HUES48 (cell line): ENCODE results near the gene TRPM2.

Experiments
- H3K27ac ChIP-seq: one replicate; pipeline ENCODE4 v1.7.0; 2013; ENCODE audit warnings: low read depth, low read length, inconsistent platforms
- H3K27me3 ChIP-seq: 2 replicates; pipeline ENCODE4 v1.6.1; 2013; ENCODE audit warnings: mild to moderate bottlenecking, low read length; ENCODE audit not compliant: control insufficient read depth, insufficient read depth
- H3K36me3 ChIP-seq: 2 replicates; pipeline ENCODE4 v1.6.1; 2013; ENCODE audit warnings: low read length; ENCODE audit not compliant: control insufficient read depth, insufficient read depth
- H3K4me1 ChIP-seq: 2 replicates; pipeline ENCODE4 v1.6.1; 2013; ENCODE audit warnings: mild to moderate bottlenecking, low read length; ENCODE audit not compliant: control insufficient read depth, insufficient read depth
- H3K4me3 ChIP-seq: 2 replicates; pipeline ENCODE4 v1.5.1; 2013; ENCODE audit warnings: mild to moderate bottlenecking, low read depth, low read length
- H3K9ac ChIP-seq: 2 replicates; pipeline ENCODE4 v1.6.1; 2013; ENCODE audit warnings: mild to moderate bottlenecking, low read depth, low read length, moderate library complexity
- H3K9me3 ChIP-seq: 2 replicates; pipeline ENCODE4 v1.6.1; 2013; ENCODE audit warnings: low read length; ENCODE audit not compliant: control insufficient read depth, insufficient read depth

The TRPM2 gene

DNA sequence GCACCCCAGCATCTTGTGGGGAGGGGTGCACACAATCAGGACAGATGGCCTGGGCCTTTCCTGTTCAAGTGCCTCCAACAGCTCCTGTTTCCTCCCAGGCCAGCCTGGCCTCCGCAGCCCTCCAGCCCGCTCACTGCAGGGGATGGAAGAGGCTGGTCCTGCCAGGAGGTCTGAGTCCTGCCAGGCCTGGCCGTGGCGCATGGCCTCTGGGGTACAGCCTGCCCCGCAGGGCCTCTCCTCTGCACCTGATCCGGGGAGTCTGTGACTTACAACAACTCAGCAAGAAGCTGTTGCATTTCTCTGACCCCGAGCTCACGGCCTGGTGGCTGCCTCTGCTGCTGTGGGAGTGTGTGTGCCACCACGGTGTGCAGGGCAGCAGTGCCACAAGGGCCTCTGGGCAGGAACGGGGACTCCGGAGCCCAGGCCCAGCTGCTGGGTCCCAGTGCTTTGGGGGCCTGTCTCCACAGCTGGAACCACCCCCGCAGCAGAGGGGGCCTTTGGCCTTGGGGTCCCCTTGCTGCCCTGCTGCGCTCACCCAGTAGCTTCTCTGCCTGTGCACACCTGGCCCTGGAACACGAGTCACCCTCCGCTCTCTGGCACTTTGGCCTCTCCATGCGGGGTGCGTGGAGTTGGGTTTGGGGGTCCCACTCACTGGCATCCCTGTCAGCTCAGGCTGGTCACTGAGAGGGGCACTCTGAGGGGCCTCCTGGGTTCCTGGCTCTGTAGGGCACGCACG is 84.4 kb downstream of the TRPM2 start:
- Histone ChIP-seq H3K4me3 (no peak overlapping the region), H3K27ac (no peak overlapping the region), H3K4me1 (no peaks in the 10 kb centered on the region), H3K36me3 (no peaks in the 10 kb centered on the region), H3K9ac (no peak overlapping the region), H3K27me3 (no peaks in the 10 kb centered on the region), H3K9me3 (no peaks in the 10 kb centered on the region)

DNA sequence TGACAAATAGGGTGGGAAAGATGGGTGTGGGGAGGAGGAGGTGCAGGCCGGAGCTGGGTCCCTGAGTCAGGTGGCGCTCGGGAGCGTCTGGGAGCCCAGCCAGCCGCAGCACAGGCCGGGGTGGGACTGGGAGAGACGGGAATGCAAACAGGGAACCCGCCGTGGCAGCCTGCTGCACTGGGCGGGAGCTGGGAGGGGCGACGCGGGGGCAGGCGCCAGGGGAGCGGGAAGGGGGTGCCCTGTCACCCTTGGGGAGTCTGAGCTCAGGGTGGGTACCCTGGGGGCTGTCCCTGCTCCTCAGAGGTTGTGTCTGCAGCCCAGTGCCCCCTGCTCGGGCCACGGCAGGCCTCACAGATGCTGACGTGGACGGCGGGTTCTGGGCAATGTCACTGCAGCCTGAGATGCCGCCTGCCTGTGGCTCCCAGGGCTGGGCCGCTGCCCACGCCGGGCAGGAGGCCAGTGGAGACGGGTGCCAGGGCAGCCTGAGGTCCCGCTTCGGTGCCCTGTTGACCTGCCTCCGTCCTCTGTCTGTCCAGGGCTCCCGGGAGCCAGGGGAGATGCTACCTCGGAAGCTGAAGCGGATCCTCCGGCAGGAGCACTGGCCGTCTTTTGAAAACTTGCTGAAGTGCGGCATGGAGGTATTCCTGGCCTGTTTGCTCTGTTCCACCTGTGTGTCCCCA is 85.2 kb downstream of the TRPM2 start:
- H3K9ac ChIP-seq = no peak overlapping the region
- no peak overlapping the region for H3K4me3 ChIP-seq
- no peak overlapping the region for H3K27ac ChIP-seq
- H3K27me3 ChIP-seq = no peaks in the 10 kb centered on the region
- no peaks in the 10 kb centered on the region for H3K36me3 ChIP-seq
- H3K9me3 ChIP-seq = no peaks in the 10 kb centered on the region
- no peaks in the 10 kb centered on the region for H3K4me1 ChIP-seq

DNA sequence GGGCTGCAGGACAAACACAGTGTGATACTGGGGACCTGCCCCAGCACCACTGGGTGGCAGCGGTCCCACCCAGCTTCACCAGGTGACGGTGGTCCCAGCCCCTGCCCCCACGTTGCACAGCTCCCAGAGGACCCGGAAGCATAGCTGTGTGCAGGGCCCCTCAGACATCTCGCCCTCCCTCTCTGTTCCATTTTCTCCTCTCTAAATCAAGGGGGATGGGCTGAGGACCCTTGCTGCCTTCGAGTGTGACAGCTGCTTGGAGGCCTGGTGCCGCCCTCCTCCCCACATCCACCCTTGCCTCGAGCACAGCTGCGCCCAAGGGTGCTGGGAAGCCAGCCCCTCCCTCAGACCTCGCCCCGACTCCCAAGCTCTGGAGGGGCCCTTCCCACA is 85.8 kb downstream of the TRPM2 start:
- H3K4me1 ChIP-seq = no peaks in the 10 kb centered on the region
- H3K9me3 ChIP-seq = no peaks in the 10 kb centered on the region
- no peak overlapping the region for H3K27ac ChIP-seq
- no peak overlapping the region for H3K4me3 ChIP-seq
- no peak overlapping the region for H3K9ac ChIP-seq
- H3K36me3 ChIP-seq = no peaks in the 10 kb centered on the region
- no peaks in the 10 kb centered on the region for H3K27me3 ChIP-seq

DNA sequence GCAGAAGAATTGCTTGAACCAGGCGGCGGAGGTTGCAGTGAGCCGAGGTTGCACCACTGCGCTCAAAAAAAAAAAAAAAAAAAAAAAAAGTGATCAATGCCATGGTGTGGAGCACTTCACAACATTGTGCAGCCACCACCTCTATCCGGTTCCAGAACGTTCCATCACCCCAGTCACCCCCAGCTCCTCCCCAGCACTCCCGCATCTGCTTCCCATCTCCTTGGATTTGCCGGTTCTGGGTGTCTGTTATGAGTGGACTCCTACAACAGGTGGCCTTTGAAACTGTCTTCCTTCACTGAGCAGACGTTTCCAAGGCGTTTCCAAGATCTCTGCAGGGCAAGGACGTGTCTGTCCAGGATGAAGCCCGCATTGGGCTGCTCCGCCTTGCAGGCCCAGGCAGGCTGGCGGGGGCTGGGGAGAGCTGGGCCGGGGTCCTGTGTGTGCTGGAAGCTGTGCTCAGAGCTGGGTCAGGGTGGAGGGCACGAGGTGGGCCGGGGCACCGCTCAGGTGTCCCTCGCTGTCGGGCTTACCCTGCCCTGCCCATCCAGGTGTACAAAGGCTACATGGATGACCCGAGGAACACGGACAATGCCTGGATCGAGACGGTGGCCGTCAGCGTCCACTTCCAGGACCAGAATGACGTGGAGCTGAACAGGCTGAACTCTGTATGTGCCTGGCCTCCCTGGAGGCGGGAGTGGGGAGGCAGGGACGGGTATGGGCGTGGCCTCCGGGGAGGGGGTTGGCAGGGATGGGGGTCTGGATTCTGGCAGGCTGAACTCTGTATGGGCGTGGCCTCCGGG is 87.0 kb downstream of the TRPM2 start:
- no peak overlapping the region for H3K27ac ChIP-seq
- no peaks in the 10 kb centered on the region for H3K9me3 ChIP-seq
- no peaks in the 10 kb centered on the region for H3K4me1 ChIP-seq
- no peaks in the 10 kb centered on the region for H3K27me3 ChIP-seq
- H3K36me3 ChIP-seq = no peaks in the 10 kb centered on the region
- H3K4me3 ChIP-seq = no peak overlapping the region
- no peak overlapping the region for H3K9ac ChIP-seq

DNA sequence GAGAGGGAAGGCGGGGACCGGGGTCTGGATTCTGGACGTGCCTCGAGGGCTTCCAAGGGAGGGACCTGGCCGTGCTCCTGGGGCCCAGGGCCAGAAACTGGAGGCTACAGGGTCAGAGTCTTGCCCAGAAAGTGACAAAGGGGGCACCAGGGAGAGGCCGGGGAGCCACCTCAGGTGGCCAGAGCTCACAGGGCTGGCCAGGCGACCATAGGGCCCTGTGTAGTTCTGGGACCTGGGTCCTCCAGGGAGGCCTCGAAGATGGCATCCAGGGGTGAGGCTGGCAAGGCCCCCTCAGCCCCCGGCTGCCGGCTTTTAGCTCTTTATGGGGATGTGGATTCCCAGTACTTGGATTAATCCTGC is 87.6 kb downstream of the TRPM2 start:
- no peaks in the 10 kb centered on the region for H3K4me1 ChIP-seq
- H3K4me3 ChIP-seq = no peak overlapping the region
- H3K9ac ChIP-seq = no peak overlapping the region
- no peaks in the 10 kb centered on the region for H3K9me3 ChIP-seq
- no peak overlapping the region for H3K27ac ChIP-seq
- H3K27me3 ChIP-seq = no peaks in the 10 kb centered on the region
- H3K36me3 ChIP-seq = no peaks in the 10 kb centered on the region

DNA sequence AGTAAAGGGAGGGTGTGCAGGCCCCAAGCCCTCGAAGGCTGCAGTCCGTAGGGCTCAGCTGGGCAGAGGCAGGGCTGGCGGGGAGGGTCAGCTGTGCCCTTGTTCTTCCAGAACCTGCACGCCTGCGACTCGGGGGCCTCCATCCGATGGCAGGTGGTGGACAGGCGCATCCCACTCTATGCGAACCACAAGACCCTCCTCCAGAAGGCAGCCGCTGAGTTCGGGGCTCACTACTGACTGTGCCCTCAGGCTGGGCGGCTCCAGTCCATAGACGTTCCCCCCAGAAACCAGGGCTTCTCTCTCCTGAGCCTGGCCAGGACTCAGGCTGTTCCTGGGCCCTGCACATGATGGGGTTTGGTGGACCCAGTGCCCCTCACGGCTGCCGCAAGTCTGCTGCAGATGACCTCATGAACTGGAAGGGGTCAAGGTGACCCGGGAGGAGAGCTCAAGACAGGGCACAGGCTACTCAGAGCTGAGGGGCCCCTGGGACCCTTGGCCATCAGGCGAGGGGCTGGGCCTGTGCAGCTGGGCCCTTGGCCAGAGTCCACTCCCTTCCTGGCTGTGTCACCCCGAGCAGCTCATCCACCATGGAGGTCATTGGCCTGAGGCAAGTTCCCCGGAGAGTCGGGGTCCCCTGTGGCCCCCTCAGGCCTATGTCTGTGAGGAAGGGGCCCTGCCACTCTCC is 88.3 kb downstream of the TRPM2 start:
- Histone ChIP-seq H3K36me3 (no peaks in the 10 kb centered on the region), H3K27me3 (no peaks in the 10 kb centered on the region), H3K27ac (no peak overlapping the region), H3K9ac (no peak overlapping the region), H3K4me1 (no peaks in the 10 kb centered on the region), H3K4me3 (no peak overlapping the region), H3K9me3 (no peaks in the 10 kb centered on the region)

DNA sequence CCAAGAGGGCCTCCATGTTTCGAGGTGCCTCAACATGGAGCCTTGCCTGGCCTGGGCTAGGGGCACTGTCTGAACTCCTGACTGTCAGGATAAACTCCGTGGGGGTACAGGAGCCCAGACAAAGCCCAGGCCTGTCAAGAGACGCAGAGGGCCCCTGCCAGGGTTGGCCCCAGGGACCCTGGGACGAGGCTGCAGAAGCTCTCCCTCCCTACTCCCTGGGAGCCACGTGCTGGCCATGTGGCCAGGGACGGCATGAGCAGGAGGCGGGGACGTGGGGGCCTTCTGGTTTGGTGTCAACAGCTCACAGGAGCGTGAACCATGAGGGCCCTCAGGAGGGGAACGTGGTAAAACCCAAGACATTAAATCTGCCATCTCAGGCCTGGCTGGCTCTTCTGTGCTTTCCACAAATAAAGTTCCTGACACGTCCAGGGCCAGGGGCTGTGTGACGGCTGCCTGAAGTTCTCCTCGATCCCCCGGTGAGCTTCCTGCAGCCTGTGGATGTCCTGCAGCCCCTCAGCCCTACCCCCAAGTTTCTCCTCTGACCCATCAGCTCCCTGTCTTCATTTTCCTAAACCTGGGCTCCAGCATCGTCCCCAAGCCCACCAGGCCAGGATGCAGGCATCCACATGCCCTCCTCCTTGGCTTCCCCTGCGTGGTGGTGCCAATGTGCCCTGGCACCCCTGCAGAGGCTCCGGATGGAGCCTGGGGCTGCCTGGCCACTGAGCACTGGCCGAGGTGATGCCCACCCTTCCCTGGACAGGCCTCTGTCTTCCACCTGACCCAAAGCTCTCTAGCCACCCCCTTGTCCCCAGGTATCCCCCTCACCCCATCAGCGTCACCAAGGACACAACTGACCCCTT is 89.1 kb downstream of the TRPM2 start:
- Histone ChIP-seq H3K27ac (no peak overlapping the region), H3K36me3 (no peaks in the 10 kb centered on the region), H3K27me3 (no peaks in the 10 kb centered on the region), H3K9ac (no peak overlapping the region), H3K4me1 (no peaks in the 10 kb centered on the region), H3K9me3 (no peaks in the 10 kb centered on the region), H3K4me3 (no peak overlapping the region)

DNA sequence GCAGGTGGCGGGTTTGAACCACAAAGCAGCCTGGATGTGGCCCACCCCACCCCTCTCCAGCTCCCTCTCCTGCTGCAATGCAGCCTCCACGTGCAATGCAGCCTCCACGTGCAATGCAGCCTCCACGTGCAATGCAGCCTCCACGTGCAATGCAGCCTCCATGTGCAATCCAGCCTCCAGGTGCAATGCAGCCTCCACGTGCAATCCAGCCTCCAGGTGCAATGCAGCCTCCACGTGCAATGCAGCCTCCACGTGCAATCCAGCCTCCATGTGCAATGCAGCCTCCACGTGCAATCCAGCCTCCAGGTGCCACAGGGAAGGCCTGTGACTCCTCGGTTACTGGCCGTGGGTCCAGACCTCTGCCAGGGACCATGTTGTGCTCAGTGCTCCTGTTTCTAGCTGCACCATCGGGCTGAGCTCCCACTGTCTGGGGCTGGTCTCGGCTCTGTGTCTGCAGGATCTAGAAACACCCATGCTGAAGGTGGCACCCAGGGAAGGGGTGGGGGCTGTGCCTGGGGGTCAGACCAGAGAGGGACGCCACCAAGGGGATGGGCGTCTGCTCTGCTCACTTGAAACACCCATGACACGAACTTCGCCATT is 90.0 kb downstream of the TRPM2 start:
- H3K4me1 ChIP-seq = no peaks in the 10 kb centered on the region
- H3K9ac ChIP-seq = no peak overlapping the region
- no peaks in the 10 kb centered on the region for H3K9me3 ChIP-seq
- H3K27ac ChIP-seq = no peak overlapping the region
- no peaks in the 10 kb centered on the region for H3K36me3 ChIP-seq
- H3K4me3 ChIP-seq = no peak overlapping the region
- no peaks in the 10 kb centered on the region for H3K27me3 ChIP-seq

DNA sequence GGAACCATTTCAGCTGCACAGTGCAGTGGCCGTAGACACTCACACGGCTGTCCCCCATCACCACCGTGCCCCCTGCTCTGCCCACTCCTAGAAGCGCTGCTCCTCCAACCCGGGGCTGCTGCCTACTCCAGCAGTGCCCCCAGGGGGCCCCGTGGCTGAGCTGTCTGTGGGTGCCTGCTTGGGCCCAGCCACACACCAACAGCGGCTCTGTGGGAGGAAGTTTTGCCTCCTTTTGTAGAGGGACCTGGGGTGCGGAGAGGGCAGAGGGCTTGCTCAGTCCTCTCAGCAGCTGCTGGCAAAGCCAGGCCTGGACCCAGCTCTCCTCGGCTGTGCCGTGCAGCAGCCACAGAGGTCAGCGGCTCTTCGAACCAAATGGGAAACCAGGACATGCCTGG is 90.5 kb downstream of the TRPM2 start:
- H3K27ac ChIP-seq = no peak overlapping the region
- H3K4me3 ChIP-seq = no peak overlapping the region
- H3K36me3 ChIP-seq = no peaks in the 10 kb centered on the region
- H3K4me1 ChIP-seq = no peaks in the 10 kb centered on the region
- no peak overlapping the region for H3K9ac ChIP-seq
- H3K9me3 ChIP-seq = no peaks in the 10 kb centered on the region
- no peaks in the 10 kb centered on the region for H3K27me3 ChIP-seq

DNA sequence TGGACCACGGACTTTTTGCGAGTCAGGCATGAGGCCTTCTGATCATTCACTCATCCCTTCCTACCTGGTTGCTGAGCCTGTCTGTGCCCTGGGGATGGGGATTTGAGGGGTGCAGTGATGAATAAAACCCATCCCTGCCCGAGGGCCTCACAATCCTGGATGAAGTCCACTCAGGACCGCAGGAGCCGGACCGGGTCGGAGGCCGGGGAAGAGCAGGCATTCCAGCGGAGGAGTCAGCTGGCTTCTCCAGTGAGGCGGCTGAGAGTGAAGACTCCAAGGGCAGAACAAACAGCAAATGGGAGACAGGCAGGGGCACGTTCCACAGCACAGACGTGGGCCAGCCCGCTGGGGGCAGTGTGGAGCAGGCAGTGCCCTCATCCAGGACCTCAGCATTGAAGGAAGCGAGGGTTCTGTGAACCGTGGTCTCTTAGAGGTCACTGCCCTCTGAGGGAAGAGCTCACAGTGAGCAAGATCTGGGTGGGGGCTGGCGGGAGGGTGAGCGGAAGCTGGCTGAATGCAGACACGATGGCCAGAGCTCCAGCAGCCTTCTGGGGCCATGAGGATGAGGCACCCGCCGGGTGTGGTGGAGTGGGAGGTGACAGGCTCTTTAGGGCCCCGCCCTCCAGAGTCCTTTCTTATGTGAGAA is 91.0 kb downstream of the TRPM2 start:
- Histone ChIP-seq H3K27me3 (no peaks in the 10 kb centered on the region), H3K4me3 (no peak overlapping the region), H3K27ac (no peak overlapping the region), H3K36me3 (no peaks in the 10 kb centered on the region), H3K9me3 (no peaks in the 10 kb centered on the region), H3K9ac (no peak overlapping the region), H3K4me1 (no peaks in the 10 kb centered on the region)
